SK-N-SH treated with all-trans-retinoic acid at 6 μM for 48 hours (cell line): ENCODE data around the gene TXNRD2.

Experiments
- ARNTL ChIP-seq: fragments of 450-650 bp; formaldehyde crosslinking; IDR thresholded peaks from 2 replicates; pipeline ENCODE4 v1.5.0; 2020; ENCODE audit warnings: low read depth, mild to moderate bottlenecking, moderate library complexity, borderline replicate concordance
- CSDC2 ChIP-seq: fragments of 250-450 bp; sonication (Bioruptor Pico); IDR thresholded peaks from 2 replicates; pipeline ENCODE4 v1.5.0; 2020; ENCODE audit warnings: mild to moderate bottlenecking, moderate library complexity
- CSRNP3 ChIP-seq: fragments of 250-450 bp; sonication (Bioruptor Pico); IDR thresholded peaks from 2 replicates; pipeline ENCODE4 v1.5.1; 2021; ENCODE audit warnings: mild to moderate bottlenecking, moderate library complexity
- ESRRG ChIP-seq: fragments of 250-450 bp; sonication (Bioruptor Pico); IDR thresholded peaks from 2 replicates; pipeline ENCODE4 v1.6.1; 2021; ENCODE audit warnings: mild to moderate bottlenecking
- OSR1 ChIP-seq: fragments of 250-450 bp; sonication (Bioruptor Pico); IDR thresholded peaks from 2 replicates; pipeline ENCODE4 v1.8.0; 2022; ENCODE audit warnings: moderate library complexity, mild to moderate bottlenecking, inconsistent platforms
- PPARA ChIP-seq: fragments of 250-450 bp; sonication (Bioruptor Pico); IDR thresholded peaks from 2 replicates; pipeline ENCODE4 v1.5.0; 2020; ENCODE audit warnings: mild to moderate bottlenecking, borderline replicate concordance
- RARB ChIP-seq: fragments of 250-450 bp; sonication (Bioruptor Pico); IDR thresholded peaks from 2 replicates; pipeline ENCODE4 v1.8.0; 2021; ENCODE audit warnings: mild to moderate bottlenecking, moderate library complexity
- TCF4 ChIP-seq: fragments of 250-450 bp; sonication (Bioruptor Pico); IDR thresholded peaks from 2 replicates; pipeline ENCODE4 v1.8.0; 2021; ENCODE audit warnings: mild to moderate bottlenecking, moderate library complexity, borderline replicate concordance
- TSHZ2 ChIP-seq: fragments of 250-450 bp; sonication (Bioruptor Pico); IDR thresholded peaks from 2 replicates; pipeline ENCODE4 v1.5.0; 2020; ENCODE audit warnings: mild to moderate bottlenecking, moderate library complexity
- ZFP3 ChIP-seq: fragments of 250-450 bp; sonication (Bioruptor Pico); IDR thresholded peaks from 2 replicates; pipeline ENCODE4 v1.5.0; 2020; ENCODE audit warnings: mild to moderate bottlenecking, moderate library complexity
- ZFP30 ChIP-seq: fragments of 450-650 bp; formaldehyde crosslinking; IDR thresholded peaks from 2 replicates; pipeline ENCODE4 v1.5.0; 2022; ENCODE audit warnings: mild to moderate bottlenecking, moderate library complexity
- ZNF70 ChIP-seq: fragments of 450-650 bp; formaldehyde crosslinking; IDR thresholded peaks from 2 replicates; pipeline ENCODE4 v1.5.0; 2020; ENCODE audit warnings: mild to moderate bottlenecking, moderate library complexity
- TF ChIP-seq, protein P1 (sequence below): fragments of 250-450 bp; sonication (Bioruptor Pico); IDR thresholded peaks from 2 replicates; pipeline ENCODE4 v1.8.0; 2020; ENCODE audit warnings: mild to moderate bottlenecking, moderate library complexity, borderline replicate concordance

- TF ChIP-seq, protein P1, sequence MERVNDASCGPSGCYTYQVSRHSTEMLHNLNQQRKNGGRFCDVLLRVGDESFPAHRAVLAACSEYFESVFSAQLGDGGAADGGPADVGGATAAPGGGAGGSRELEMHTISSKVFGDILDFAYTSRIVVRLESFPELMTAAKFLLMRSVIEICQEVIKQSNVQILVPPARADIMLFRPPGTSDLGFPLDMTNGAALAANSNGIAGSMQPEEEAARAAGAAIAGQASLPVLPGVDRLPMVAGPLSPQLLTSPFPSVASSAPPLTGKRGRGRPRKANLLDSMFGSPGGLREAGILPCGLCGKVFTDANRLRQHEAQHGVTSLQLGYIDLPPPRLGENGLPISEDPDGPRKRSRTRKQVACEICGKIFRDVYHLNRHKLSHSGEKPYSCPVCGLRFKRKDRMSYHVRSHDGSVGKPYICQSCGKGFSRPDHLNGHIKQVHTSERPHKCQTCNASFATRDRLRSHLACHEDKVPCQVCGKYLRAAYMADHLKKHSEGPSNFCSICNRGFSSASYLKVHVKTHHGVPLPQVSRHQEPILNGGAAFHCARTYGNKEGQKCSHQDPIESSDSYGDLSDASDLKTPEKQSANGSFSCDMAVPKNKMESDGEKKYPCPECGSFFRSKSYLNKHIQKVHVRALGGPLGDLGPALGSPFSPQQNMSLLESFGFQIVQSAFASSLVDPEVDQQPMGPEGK (CRISPR knock-in tag) = no peak
- TF ChIP-seq RARB (CRISPR knock-in tag) (no peak), ARNTL (no peak), ESRRG (CRISPR knock-in tag) (no peak), ZNF70 (CRISPR knock-in tag) (no peak), TSHZ2 (no peak), ZFP3 (CRISPR knock-in tag) (no peak), TCF4 (CRISPR knock-in tag) (no peak), PPARA (CRISPR knock-in tag) (no peak), CSRNP3 (CRISPR knock-in tag) (no peak), ZFP30 (CRISPR knock-in tag) (no peak), CSDC2 (CRISPR knock-in tag) (no peak), OSR1 (CRISPR knock-in tag) (no peak)
Observed at GRCh38 chr22:19955241-19956128, 13.9 kb upstream of the TXNRD2 start.
